Neural cell (in vitro differentiated cells): ENCODE results near the gene LIPC.

Experiments used
- CTCF ChIP-seq: fragments of 450-650 bp; IDR thresholded peaks from 2 replicates; pipeline ENCODE4 v1.5.1; 2014; ENCODE audit warnings: antibody characterized with exemption, mild to moderate bottlenecking, moderate library complexity; ENCODE audit not compliant: poor library complexity, severe bottlenecking
- EP300 ChIP-seq: fragments of 450-650 bp; conservative IDR thresholded peaks from 2 replicates; pipeline ENCODE4 v1.6.1; 2014; ENCODE audit warnings: antibody characterized with exemption, mild to moderate bottlenecking, moderate library complexity; ENCODE audit not compliant: poor library complexity, severe bottlenecking
- EZH2 ChIP-seq: fragments of 200-600, 300-800 bp; shearing (Covaris generic), sonication (generic); IDR thresholded peaks from 2 replicates; pipeline ENCODE4 v1.6.1; 2014; ENCODE audit warnings: antibody characterized with exemption, low read length, borderline replicate concordance, mild to moderate bottlenecking; ENCODE audit not compliant: insufficient read depth, poor library complexity, severe bottlenecking
- POLR2AphosphoS5 ChIP-seq: IDR thresholded peaks from 2 replicates; pipeline ENCODE4 v1.6.1; 2012
- REST ChIP-seq: IDR thresholded peaks from 2 replicates; pipeline ENCODE4 v1.6.1; 2012; ENCODE audit warnings: borderline replicate concordance

- no peak for TF ChIP-seq CTCF
- TF ChIP-seq EP300 = no peak
- TF ChIP-seq REST = no peak
- TF ChIP-seq POLR2AphosphoS5 = no peak
- no peak for TF ChIP-seq EZH2
Observed at GRCh38 chr15:58407236-58407775, 24.5 kb upstream of the LIPC start.
